Omental fat pad (tissue), 4 donors: ENCODE data around the gene CACNA1F. TPM values are rescaled to one million over a fixed set of nuclear protein-coding genes. Genes with fewer than 3 reads are reported as not detected.

Source experiments
- ATAC-seq: fragments of 150-250 bp; one replicate; pipeline ENCODE4 v1.9.1; 2016; ENCODE audit warnings: mild to moderate bottlenecking, moderate library complexity; ENCODE audit not compliant: low FRiP score
- DNase-seq: peaks from one replicate; pipeline ENCODE4 v3.0.0-alpha.2; 2019; ENCODE audit warnings: low spot score
- CTCF ChIP-seq, 3 donors: fragments of 450-650 bp; IDR thresholded peaks; one replicate each; pipeline ENCODE4 v1.5.1; 2016 to 2017; ENCODE audit warnings: antibody characterized with exemption in 3 of 3, mild to moderate bottlenecking in 3 of 3, moderate library complexity in 2 of 3
- total RNA-seq, 4 donors: library from RNA; depleted of rRNA; stranded (reverse); fragments of >200 nt; gene quantifications; one replicate each; pipeline ENCODE4 v1.1.0, GENCODE V29; 2016

The CACNA1F gene
- total RNA-seq, 4 donors from 2014 or later = 0.19 to 0.60 (median 0.34) TPM

GRCh38 chrX:49191574-49192011 lies 41.5 kb downstream of the CACNA1F start:
- TF ChIP-seq CTCF (IDR thresholded peaks at IDR 0.05) = no peak
- ATAC-seq (peak; percentile 0), DNase-seq (no peak)

GRCh38 chrX:49190821-49191573 lies 42.1 kb downstream of the CACNA1F start:
- DNase-seq (peak; percentile 61), ATAC-seq (peak; percentile 95)
- no peak for TF ChIP-seq CTCF (IDR thresholded peaks at IDR 0.05)

GRCh38 chrX:49189606-49190005 lies 43.5 kb downstream of the CACNA1F start:
- DNase-seq = no peak
- TF ChIP-seq CTCF (IDR thresholded peaks at IDR 0.05) = no peak
- no peak for ATAC-seq

- ATAC-seq (no peak), DNase-seq (no peak)
Observed at GRCh38 chrX:49188468-49189076, 44.6 kb downstream of the CACNA1F start.

GRCh38 chrX:49187526-49187925 lies 45.6 kb downstream of the CACNA1F start:
- ATAC-seq = no peak
- no peak for DNase-seq
- no peak for TF ChIP-seq CTCF (IDR thresholded peaks at IDR 0.05)

More at GRCh38 chrX:49188468-49189076, 44.6 kb downstream of the CACNA1F start:
- no peak for TF ChIP-seq CTCF (IDR thresholded peaks at IDR 0.05)

GRCh38 chrX:49187028-49187394 lies 46.1 kb downstream of the CACNA1F start:
- DNase-seq = no peak
- no peak for ATAC-seq
- no peak for TF ChIP-seq CTCF (IDR thresholded peaks at IDR 0.05)
